ENCODE data around the gene TRAF4. TPM values are rescaled to one million over a fixed set of nuclear protein-coding genes. Genes with fewer than 3 reads are reported as not detected.
"Not testable (repeated sequence)": the region's sequence is repeated elsewhere in the genome, so short reads cannot be mapped to it uniquely, and the experiment has no call there.

Gene TRAF4
- total RNA-seq, 1 experiment from 2014 or later: 268 TPM

- no peaks in the 10 kb centered on the region for H3K9me3 Mint-ChIP-seq
- POLR2A ChIA-PET: interaction anchor here (0.6 kb wide), 1 partner anchor 11 kb away, joined by 3 read pairs; no protein-coding TSS in a partner anchor
- H3K4me3 Mint-ChIP-seq: no peak overlapping the region
- H3K4me1 Mint-ChIP-seq: 0 out of 2 replicates have a peak, but pooled peaks cover 2% of the 10 kb centered on the region
- DNase-seq (ENCODE audit: low spot score) (no peak), ATAC-seq (no peak)
- CTCF ChIA-PET: interaction anchor here (1.3 to 12.2 kb wide), 2 partner anchors 8 to 12 kb away, joined by 5 to 541 read pairs; partner anchors contain the start of gene TRAF4
- H3K36me3 Mint-ChIP-seq: peaks cover 21% of the 10 kb centered on the region
- no peaks in the 10 kb centered on the region for H3K27me3 Mint-ChIP-seq (ENCODE audit: low read depth)
- no peak overlapping the region for H3K27ac Mint-ChIP-seq
- TF ChIP-seq TEAD4 (CRISPR knock-in tag; IDR thresholded peaks at IDR 0.05) (no peak), AR (CRISPR knock-in tag; IDR thresholded peaks at IDR 0.05) (no peak)
These were observed 9.0 kb upstream of the TRAF4 start for GRCh38 chr17:28734712-28735241.

- Mint-ChIP-seq H3K9me3 (no peaks in the 10 kb centered on the region), H3K4me1 (no peaks in the 10 kb centered on the region), H3K4me3 (no peak overlapping the region), H3K27me3 (ENCODE audit: low read depth) (no peaks in the 10 kb centered on the region), H3K36me3 (peaks cover 22% of the 10 kb centered on the region), H3K27ac (no peak overlapping the region)
- ATAC-seq (no peak), DNase-seq (ENCODE audit: low spot score) (no peak)
- POLR2A ChIA-PET: interaction anchor here (0.6 kb wide), 1 partner anchor 10 kb away, joined by 3 read pairs; no protein-coding TSS in a partner anchor
- CTCF ChIA-PET: interaction anchor here (1.3 to 12.2 kb wide), 2 partner anchors 8 to 12 kb away, joined by 5 to 541 read pairs; partner anchors contain the start of gene TRAF4
- TF ChIP-seq CREM (CRISPR knock-in tag; IDR thresholded peaks at IDR 0.05) (no peak), ZNF232 (CRISPR knock-in tag; IDR thresholded peaks at IDR 0.05) (no peak), GRHL2 (CRISPR knock-in tag; IDR thresholded peaks at IDR 0.05; ENCODE audit: insufficient replicate concordance, severe bottlenecking) (no peak), IRF2 (CRISPR knock-in tag; IDR thresholded peaks at IDR 0.05; ENCODE audit: borderline replicate concordance, low read depth) (no peak), KAT7 (CRISPR knock-in tag; IDR thresholded peaks at IDR 0.05; ENCODE audit: borderline replicate concordance) (no peak), TEAD1 (CRISPR knock-in tag; IDR thresholded peaks at IDR 0.05) (no peak), ZNF512 (CRISPR knock-in tag; IDR thresholded peaks at IDR 0.05; ENCODE audit: borderline replicate concordance) (no peak), ZNF281 (CRISPR knock-in tag; IDR thresholded peaks at IDR 0.05) (no peak), ZNF423 (CRISPR knock-in tag; IDR thresholded peaks at IDR 0.05) (no peak), NFE2L1 (CRISPR knock-in tag; IDR thresholded peaks at IDR 0.05) (no peak), AR (CRISPR knock-in tag; IDR thresholded peaks at IDR 0.05) (no peak), RORB (CRISPR knock-in tag; IDR thresholded peaks at IDR 0.05) (no peak), ZNF396 (CRISPR knock-in tag; IDR thresholded peaks at IDR 0.05; ENCODE audit: borderline replicate concordance) (no peak)
These were observed 8.5 kb upstream of the TRAF4 start for GRCh38 chr17:28735242-28735722.

- H3K9me3 Mint-ChIP-seq; ATAC-seq; H3K27ac Mint-ChIP-seq; DNase-seq (ENCODE audit: low spot score); H3K4me1 Mint-ChIP-seq; H3K27me3 Mint-ChIP-seq (ENCODE audit: low read depth); POLR2A ChIA-PET; H3K4me3 Mint-ChIP-seq: not testable (repeated sequence)
- peaks cover 22% of the 10 kb centered on the region for H3K36me3 Mint-ChIP-seq
- CTCF ChIA-PET: interaction anchor here (1.3 to 12.2 kb wide), 2 partner anchors 9 to 11 kb away, joined by 5 to 541 read pairs; partner anchors contain the start of gene TRAF4
These were observed 7.7 kb upstream of the TRAF4 start for GRCh38 chr17:28735913-28736769.

Measured in WTC11 (cell line).